GM19438 (cell line): Measurements from ENCODE around the gene PPIE.
"Not testable (repeated sequence)": the region's sequence is repeated elsewhere in the genome, so short reads cannot be mapped to it uniquely, and the experiment has no call there.

Experiments
- ATAC-seq: cut with Tn5 transposase; IDR thresholded peaks from one replicate; pipeline ENCODE4 v1.9.1; 2021; ENCODE audit warnings: low read depth; ENCODE audit not compliant: unreplicated experiment

The PPIE gene

GRCh38 chr1:39757501-39757900 is 18.8 kb downstream of the PPIE start:
- no peak for ATAC-seq

DNA sequence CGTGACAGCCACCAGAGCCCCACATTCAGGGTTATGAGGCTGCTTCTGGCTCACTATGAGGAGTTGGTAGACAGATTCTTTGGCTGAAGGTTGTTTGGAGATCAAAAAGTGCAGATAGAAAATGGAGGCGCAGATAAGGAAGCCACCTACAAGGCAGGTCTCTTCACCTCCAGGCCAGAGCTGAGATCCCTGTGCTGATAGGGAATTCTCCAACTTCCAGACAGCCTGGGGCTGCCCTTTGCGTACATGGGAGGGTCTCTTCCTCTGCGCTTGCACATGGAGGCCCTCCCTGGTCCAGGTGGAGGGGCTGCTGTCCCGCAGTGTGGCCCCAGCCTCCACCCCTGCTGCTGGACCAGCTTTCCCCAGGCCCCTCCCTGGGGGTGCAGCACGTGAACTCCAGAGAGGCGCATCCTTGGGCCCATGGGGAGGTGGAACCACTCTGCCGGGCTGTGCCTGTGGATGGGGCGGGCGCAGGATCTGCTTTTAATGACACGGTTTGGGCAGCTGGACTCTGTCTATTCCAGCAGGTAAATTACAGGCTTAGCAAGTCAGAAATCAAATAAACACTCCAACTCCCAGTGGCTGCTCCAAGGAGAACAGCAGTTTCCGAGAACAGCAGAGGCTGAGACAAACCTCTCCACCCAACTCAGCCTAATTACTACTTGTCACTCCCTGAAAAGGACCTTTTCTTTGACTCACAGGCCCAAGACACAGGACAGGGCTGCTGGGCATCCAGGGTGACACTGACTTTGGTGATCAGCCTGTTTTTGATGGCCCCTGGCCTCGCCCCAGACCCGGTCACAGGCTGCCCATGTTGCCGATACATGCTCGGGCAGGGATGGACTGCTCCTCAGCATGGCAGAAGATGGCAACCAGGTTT is 20.1 kb downstream of the PPIE start:
- ATAC-seq, result no peak

DNA sequence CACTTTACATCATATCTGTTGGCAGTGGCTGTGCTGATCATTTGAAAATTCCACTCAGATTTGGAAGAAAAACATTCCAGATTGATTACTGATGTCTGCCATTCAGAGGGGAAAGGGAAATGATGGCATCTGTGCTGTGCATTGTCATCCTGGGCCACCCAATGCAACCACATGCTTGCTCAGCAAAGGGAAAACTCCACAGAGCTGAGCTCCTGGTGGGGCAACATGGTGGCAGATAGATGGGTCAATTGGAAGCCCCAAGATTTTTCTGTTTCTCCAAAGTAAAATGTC is 20.7 kb downstream of the PPIE start:
- no peak for ATAC-seq

GRCh38 chr1:39760074-39761008 is 21.7 kb downstream of the PPIE start:
- no peak for ATAC-seq

- no peak for ATAC-seq
Measured at GRCh38 chr1:39761016-39761415, 22.3 kb downstream of the PPIE start.

GRCh38 chr1:39761557-39762260 is 23.0 kb downstream of the PPIE start:
- ATAC-seq, result no peak

DNA sequence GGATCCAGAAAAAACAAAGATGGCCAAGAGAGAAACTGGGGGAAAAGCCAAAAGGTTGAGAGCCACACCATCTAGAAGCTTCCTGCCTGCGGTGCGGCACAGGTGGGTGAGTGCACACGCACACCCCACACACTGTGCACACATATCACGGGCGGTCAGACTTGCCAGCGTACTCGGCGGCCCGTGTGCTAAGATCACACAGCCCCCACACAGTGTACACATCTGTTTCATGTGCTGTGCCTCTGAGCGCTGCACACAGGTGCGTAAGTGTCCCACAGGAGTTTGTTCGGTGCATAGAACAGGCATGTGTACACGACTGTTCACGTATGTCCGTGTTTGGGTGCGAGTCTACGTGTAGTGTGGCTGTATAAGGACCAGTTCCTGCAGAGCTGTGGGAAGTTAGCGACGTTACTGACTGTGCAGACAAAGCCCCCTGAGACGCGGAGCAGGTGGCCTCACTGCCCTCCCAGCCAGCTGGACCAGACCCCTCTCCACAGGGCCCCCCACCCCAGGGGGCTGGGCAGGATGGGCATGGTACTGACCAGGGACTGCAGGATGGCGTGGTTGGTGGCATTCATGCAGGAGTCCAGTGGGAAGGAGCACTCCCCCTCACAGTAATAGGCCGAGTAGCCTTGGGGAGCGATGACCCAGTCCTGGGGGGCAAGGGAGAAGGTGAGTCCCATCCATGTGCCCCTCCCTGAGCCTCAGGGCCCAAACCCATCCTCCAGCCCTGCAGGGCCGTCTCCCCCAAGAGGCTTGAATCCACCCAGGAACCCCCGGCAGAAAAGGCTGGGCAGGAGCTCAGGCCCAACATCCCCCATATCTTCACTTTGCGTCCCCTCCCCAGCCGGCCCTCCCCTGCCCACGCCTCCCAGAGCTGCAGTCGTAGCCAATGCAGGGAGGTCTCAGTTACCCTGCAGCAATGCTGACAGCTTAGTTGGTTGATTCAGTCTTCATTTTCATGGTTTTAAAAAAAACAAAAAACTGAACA is 24.2 kb downstream of the PPIE start:
- ATAC-seq, result no peak

DNA sequence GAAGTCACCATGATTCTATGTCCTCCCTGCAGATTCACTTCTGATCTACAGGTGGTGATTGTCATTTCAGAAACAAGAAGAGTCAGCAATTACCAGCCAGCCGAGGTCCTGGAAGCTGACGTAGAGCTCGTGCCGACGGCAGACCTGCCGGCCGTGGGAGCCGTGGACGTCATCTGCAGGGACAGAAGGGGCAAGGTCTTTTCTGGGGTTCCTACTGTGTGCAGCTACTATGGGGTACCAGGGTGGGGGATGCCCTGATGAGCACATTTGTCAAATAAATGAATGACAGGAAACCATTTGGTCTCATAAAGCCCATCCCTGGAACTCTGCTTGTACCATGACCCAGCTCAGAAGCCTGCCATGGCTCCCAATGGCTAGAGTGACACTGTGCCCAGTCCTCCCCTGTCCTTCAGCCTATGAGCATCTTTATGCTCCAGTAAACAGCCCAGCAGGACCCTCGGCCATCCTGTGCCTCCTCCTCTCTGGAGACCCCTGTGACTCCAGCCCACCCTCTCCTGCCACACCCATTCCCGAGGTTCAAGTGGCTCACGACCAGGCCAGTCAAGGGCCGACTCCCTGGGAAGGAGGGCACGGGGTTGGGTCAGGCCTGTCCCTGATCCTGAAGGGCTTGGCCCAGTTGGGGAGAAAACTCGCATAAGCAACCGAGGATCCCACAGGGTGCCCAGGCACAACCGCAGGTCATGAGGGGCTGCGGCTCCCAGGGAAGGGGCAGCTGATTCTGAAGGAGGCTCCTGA is 25.1 kb downstream of the PPIE start:
- ATAC-seq, result not testable (repeated sequence)

- not testable (repeated sequence) for ATAC-seq
Measured at GRCh38 chr1:39764512-39764911, 25.8 kb downstream of the PPIE start.

DNA sequence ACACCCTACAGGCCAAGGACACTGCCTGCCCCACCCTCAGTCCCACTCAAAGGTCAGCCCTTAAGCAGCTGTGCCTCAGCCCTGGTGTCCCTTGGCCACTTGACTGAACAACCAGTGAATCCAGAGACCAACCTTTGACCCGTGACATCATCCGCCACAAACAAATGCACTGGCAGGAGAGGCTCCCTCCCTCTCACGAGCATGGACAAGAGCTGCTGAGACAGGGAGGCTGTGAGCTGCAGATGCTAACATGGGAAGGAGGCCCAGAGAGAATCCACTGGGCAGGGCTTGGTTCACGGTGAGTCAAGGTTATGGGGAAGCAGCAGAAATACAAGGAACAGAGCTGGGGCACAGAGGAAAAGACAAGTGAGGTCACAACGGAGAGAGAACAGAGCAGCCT is 27.8 kb downstream of the PPIE start:
- ATAC-seq, result not testable (repeated sequence)

DNA sequence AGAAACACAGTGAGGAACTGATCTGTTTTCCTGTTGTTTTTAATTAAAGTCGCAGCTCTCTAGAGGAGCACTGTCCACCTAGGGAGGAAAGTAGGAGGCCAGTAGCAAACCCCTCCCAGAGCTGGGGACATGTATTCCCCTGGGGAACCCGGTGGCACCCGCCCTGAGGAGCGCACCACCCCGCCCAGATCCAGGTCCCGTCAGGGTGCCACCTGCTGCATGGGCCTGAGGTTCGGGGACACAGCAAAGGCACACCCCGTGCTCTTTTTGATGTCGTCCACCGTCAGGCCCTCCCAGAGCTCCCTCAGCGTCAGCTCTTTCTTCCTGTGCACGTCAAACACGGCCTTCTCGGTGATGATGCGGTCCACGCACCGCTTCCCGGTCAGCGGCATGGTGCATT is 30.8 kb downstream of the PPIE start:
- ATAC-seq, result not testable (repeated sequence)

- ATAC-seq, result not testable (repeated sequence)
Measured at GRCh38 chr1:39770100-39771021, 31.7 kb downstream of the PPIE start.

DNA sequence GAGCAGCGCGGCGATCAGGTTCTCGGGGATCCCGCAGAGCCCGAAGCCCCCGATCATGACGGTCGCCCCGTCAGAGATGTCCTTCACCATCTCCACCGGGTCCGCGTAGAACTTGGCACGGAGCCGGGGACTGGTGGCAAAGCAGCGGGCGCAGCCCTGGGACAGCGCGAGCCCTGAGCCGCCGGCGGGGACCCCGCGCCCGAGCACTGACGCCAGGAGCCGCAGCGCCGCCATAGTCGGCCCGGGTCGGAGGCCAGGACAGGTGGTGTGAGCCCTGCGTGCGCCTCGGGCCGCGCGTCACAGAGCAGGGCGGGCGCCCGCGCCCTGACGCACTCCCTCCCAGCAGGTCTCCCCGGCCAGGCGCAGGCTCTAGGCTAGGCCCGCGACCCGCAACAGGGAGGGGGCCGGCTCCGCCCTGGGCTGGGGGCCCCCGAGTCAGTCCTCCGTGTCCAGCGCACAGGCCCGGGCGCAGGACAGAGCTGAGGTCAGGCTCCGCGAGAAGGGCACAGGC is 32.4 kb downstream of the PPIE start, which contains the start of gene OXCT2:
OXCT2 (minus strand) TSS at position 327 of the 511 bp plus-strand sequence; CDS start at position 234, 93 bp downstream.
- not testable (repeated sequence) for ATAC-seq

DNA sequence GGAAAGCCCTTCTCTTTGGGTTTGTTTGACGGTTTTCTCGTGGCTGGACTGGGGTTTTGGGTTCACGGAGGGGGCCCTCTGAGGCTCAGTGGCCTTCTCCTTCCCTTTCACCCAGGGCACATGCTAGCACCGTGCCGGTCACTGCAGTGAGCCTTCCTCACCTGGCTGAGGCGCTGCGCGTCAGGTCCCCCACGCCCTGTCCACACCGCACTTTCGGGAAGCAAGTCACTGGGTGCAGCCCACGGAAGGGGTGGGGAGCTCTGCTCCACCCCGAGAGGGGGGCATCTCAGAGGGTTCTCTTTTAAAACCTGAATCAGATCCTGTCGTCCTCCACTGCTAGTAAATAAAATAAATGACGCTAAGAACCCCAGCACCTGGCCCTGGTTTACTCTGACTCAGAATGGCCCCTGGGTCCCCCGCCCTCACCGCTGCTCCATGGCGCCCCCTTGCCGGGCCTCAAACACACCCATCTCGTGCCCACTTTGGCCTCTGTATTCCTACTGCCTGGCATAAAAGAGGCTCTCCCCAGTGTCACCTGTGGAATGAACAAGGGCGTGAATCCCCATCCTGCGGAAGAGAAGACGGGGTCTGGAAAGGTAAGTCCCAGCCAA is 34.8 kb downstream of the PPIE start:
- not testable (repeated sequence) for ATAC-seq

DNA sequence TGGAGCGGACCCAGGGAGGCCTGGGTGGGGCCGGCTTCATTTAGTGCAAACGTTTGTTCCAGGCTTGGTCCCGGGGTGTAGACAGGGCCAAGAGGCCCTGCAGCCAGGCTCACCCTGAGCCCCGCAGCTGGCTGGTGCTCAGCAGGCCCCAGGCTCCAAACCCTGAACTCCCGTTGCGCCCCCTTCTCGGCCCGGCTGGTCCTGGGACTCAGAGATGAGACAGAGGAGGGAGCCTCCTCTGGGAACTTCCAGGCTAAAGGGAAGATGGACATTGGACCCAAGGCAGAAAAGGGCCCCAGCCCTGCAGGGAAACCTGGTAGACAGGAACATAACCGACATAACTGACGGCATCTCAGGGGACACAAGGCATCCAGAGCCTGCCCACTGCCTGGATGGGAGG is 36.5 kb downstream of the PPIE start:
- ATAC-seq, result not testable (repeated sequence)

DNA sequence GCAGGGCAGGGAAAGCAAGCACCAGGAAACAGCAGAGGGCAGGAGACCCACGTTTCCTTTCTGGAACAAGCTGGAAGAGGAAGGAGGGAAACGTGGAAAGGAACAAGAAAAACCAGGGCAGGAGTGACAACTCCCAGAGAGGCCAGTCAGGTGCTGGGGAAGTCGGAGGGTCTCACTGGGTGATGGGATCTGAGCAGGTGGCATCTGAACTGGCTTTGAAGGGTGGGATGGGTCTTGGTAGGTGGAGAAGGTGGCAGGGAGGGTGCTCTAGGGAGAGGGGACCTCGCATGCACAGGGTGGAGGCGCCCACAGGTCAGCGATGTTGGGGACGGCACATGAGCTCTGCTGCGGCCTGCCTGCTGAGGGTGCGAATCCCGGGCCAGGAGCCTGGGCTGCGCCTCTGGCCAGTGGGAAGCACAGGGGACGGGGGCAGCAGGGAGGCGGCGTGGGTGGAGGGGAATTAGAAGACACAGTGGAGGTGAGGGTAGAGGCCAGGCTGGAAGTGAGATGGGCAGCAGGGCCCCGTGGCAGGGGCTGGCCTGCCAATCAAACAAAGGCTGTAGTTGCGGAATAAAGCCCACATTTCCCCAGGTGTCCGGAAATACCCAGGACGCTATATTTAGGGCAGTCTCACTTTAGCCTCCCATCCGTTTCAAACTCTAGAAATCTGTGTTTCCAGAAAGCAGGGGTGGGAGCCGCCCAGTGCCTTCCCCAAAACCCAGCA is 37.2 kb downstream of the PPIE start:
- not testable (repeated sequence) for ATAC-seq

DNA sequence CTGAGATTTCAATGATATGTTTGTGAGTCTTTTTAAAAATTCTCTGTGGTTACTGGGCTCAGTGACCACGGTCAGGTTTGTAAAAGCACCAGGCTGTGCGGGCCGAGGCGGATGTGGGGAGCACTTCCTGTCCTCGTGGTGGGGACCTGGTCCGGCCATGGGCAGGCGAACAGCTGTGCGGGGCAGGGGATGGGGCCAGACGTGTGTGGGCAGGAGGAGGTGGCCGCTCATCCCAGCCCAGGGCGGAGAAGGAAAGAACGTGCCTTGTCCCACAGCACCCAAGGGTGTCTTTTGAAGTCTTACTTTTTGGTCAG is 37.7 kb downstream of the PPIE start:
- peak; percentile 58 for ATAC-seq
